ENCODE data around the gene RNF144A.

DNA sequence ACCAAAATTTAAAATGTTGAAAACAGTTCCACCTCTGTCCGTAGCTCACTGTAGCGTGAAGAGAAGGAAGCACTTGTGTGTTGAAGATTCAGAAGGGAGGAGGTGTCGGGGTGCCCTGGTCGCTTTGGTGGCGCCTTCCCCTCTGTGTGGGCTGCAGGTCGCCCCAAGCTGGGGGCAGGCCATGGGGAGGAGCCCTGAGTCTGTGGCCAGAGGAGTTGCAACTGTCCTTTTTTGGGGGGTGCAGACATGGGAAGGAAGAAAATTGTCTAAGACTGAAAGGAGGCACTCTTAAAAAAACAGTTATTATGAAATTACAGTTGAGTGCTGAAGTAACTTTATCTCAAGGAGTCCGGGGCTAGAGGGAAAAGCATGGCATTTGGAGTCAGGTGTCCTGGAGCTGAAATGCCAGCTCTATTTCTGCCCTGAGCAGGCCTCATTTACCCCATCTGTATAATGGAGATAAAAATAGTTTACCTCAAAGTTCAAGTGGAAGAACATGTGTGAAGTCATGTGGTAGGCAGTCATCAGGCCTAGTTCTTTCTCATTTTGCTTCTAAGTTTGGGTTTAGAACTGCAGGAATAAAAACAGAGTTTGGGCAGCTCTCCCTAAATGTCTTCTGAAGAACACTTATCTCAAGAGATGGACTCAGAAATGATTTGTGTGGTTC lies 82.1 kb downstream of the RNF144A start:
- TF ChIP-seq EZH2 (IDR thresholded peaks at IDR 0.05; ENCODE audit: borderline replicate concordance, low read depth, low read length, severe bottlenecking), result no peak
- TF ChIP-seq, protein P1, sequence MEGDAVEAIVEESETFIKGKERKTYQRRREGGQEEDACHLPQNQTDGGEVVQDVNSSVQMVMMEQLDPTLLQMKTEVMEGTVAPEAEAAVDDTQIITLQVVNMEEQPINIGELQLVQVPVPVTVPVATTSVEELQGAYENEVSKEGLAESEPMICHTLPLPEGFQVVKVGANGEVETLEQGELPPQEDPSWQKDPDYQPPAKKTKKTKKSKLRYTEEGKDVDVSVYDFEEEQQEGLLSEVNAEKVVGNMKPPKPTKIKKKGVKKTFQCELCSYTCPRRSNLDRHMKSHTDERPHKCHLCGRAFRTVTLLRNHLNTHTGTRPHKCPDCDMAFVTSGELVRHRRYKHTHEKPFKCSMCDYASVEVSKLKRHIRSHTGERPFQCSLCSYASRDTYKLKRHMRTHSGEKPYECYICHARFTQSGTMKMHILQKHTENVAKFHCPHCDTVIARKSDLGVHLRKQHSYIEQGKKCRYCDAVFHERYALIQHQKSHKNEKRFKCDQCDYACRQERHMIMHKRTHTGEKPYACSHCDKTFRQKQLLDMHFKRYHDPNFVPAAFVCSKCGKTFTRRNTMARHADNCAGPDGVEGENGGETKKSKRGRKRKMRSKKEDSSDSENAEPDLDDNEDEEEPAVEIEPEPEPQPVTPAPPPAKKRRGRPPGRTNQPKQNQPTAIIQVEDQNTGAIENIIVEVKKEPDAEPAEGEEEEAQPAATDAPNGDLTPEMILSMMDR (IDR thresholded peaks at IDR 0.05; ENCODE audit: extremely low read depth in 1 of 2, insufficient read depth in 1 of 2, low read depth in 1 of 2, low read length in 2 of 2), result no peak
- no peak for TF ChIP-seq POLR2AphosphoS5 (IDR thresholded peaks at IDR 0.05; ENCODE audit: insufficient read depth, low read depth, low read length)
- no peak for TF ChIP-seq JUN (IDR thresholded peaks at IDR 0.05; ENCODE audit: borderline replicate concordance, insufficient read depth, insufficient read length, low read depth)
- TF ChIP-seq GATA2 (IDR thresholded peaks at IDR 0.05; ENCODE audit: insufficient read depth, insufficient read length, low read depth, low read length), result no peak
- TF ChIP-seq, protein P2, sequence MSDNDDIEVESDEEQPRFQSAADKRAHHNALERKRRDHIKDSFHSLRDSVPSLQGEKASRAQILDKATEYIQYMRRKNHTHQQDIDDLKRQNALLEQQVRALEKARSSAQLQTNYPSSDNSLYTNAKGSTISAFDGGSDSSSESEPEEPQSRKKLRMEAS (IDR thresholded peaks at IDR 0.05; ENCODE audit: insufficient read depth, insufficient read length), result no peak
- no peak for TF ChIP-seq MYC (IDR thresholded peaks at IDR 0.05; ENCODE audit: low read depth, low read length)
- no peak for TF ChIP-seq POLR2A (IDR thresholded peaks at IDR 0.05; ENCODE audit: low read depth, low read length)

Data from endothelial cell of umbilical vein (primary cell).